Lower leg skin (tissue), 4 donors: ENCODE measurements around the gene OLFML1. TPM values are rescaled to one million over a fixed set of nuclear protein-coding genes. Genes with fewer than 3 reads are reported as not detected.

Source experiments
- DNase-seq, 2 donors: peaks; one replicate each; pipeline ENCODE4 v3.0.0-alpha.2; 2019; ENCODE audit warnings: low spot score in 2 of 2
- H3K4me3 ChIP-seq: fragments of 200-600 bp; sonication (generic); 2 replicates; pipeline ENCODE4 v1.5.1; 2017; ENCODE audit warnings: mild to moderate bottlenecking, low read depth; ENCODE audit not compliant: poor library complexity, severe bottlenecking
- CTCF ChIP-seq, 3 donors: fragments of 450-650 bp; IDR thresholded peaks; one replicate each; pipeline ENCODE4 v1.5.1; 2016; ENCODE audit warnings: antibody characterized with exemption in 3 of 3, mild to moderate bottlenecking in 3 of 3, moderate library complexity in 2 of 3
- POLR2A ChIP-seq, 2 donors: fragments of 450-650 bp; IDR thresholded peaks; one replicate each; pipeline ENCODE4 v1.6.1; 2016 to 2017; ENCODE audit warnings: antibody characterized with exemption in 2 of 2, mild to moderate bottlenecking in 1 of 2, moderate library complexity in 1 of 2
- WGBS, 2 donors: methylation state at CpG; one replicate each; pipeline ENCODE4 v1.1.5; 2018; 5-methylcytosine and 5-hydroxymethylcytosine counted together
- intact Hi-C: fragments of 100-400 bp; cut with DNase I; formaldehyde crosslinking; loops from one replicate; pipeline ENCODE4 v1.15.0; 2023; ENCODE audit warnings: low total_unique reads
- total RNA-seq, 4 donors: library from RNA; depleted of rRNA; stranded (reverse); fragments of >200 nt; gene quantifications; one replicate each; pipeline ENCODE4 v1.1.0, GENCODE V29; 2016

OLFML1 gene
- total RNA-seq, 4 donors from 2014 or later = 1.4 to 4.0 (median 2.7) TPM

- peak in 1 of 3 donors; percentile 22 for TF ChIP-seq CTCF (IDR thresholded peaks at IDR 0.05)
- no peak for TF ChIP-seq POLR2A (IDR thresholded peaks at IDR 0.05)
- 31 to 36% methylated on average over 6 of the region's 6 CpGs for WGBS, 2 donors
- H3K4me3 ChIP-seq = no peak overlapping the region
- intact Hi-C loops = loop anchor here (10.0 kb wide), 1 partner anchor 348 kb away; no protein-coding TSS in a partner anchor
- DNase-seq = peak; percentile 63 to 93
Observed at GRCh38 chr11:7442588-7443215, 42.6 kb upstream of the OLFML1 start.

GRCh38 chr11:7444091-7444981 is 41.0 kb upstream of the OLFML1 start:
- no peak for DNase-seq
- intact Hi-C loops = loop anchor here (10.0 kb wide), 1 partner anchor 350 kb away; no protein-coding TSS in a partner anchor
- H3K4me3 ChIP-seq = no peak overlapping the region
- TF ChIP-seq POLR2A (IDR thresholded peaks at IDR 0.05) = no peak
- WGBS, 2 donors = 79% methylated on average over 6 of the region's 6 CpGs

- intact Hi-C loops = loop anchor here (10.0 kb wide), 1 partner anchor 351 kb away; no protein-coding TSS in a partner anchor
- WGBS, 2 donors = 85 to 90% methylated on average over 5 of the region's 5 CpGs
- TF ChIP-seq CTCF (IDR thresholded peaks at IDR 0.05) (no peak), POLR2A (IDR thresholded peaks at IDR 0.05) (no peak)
- no peak overlapping the region for H3K4me3 ChIP-seq
- no peak for DNase-seq
Observed at GRCh38 chr11:7445564-7445963, 39.7 kb upstream of the OLFML1 start.

GRCh38 chr11:7448201-7448600 is 37.1 kb upstream of the OLFML1 start:
- no peak for DNase-seq
- no peak overlapping the region for H3K4me3 ChIP-seq
- no peak for TF ChIP-seq CTCF (IDR thresholded peaks at IDR 0.05)
- TF ChIP-seq POLR2A (IDR thresholded peaks at IDR 0.05) = no peak
- 96% methylated on average over 12 of the region's 12 CpGs for WGBS, 2 donors
- intact Hi-C loops = loop anchor here (10.0 kb wide), 1 partner anchor 353 kb away; no protein-coding TSS in a partner anchor

- no peak for DNase-seq
- intact Hi-C loops = loop anchor here (10.0 kb wide), 1 partner anchor 355 kb away; no protein-coding TSS in a partner anchor
- H3K4me3 ChIP-seq = no peak overlapping the region
- TF ChIP-seq POLR2A (IDR thresholded peaks at IDR 0.05) (no peak), CTCF (IDR thresholded peaks at IDR 0.05) (no peak)
- 72 to 88% methylated on average over 3 of the region's 3 CpGs for WGBS, 2 donors
Observed at GRCh38 chr11:7449211-7449840, 36.0 kb upstream of the OLFML1 start.

GRCh38 chr11:7449841-7450214 is 35.5 kb upstream of the OLFML1 start:
- 72 to 73% methylated on average over 4 of the region's 4 CpGs for WGBS, 2 donors
- intact Hi-C loops = loop anchor here (10.0 kb wide), 1 partner anchor 355 kb away; no protein-coding TSS in a partner anchor
- TF ChIP-seq POLR2A (IDR thresholded peaks at IDR 0.05) (no peak), CTCF (IDR thresholded peaks at IDR 0.05) (no peak)
- H3K4me3 ChIP-seq = no peak overlapping the region
- no peak for DNase-seq
